ENCODE data around the gene CEP295NL.
"Not testable (repeated sequence)": the region's sequence is repeated elsewhere in the genome, so short reads cannot be mapped to it uniquely, and the experiment has no call there.

Gene CEP295NL

GRCh38 chr17:78876094-78876597 lies 26.9 kb downstream of the CEP295NL start:
- H3K4me3 ChIP-seq (ENCODE audit: low read depth, low read length): no peak overlapping the region
- TF ChIP-seq CTCF (IDR thresholded peaks at IDR 0.05; ENCODE audit: low read depth, low read length): no peak

- TF ChIP-seq CTCF (IDR thresholded peaks at IDR 0.05; ENCODE audit: low read depth, low read length): no peak
- H3K4me3 ChIP-seq (ENCODE audit: low read depth, low read length): no peak overlapping the region
These were observed 27.5 kb downstream of the CEP295NL start for GRCh38 chr17:78875363-78876093.

- no peak overlapping the region for H3K4me3 ChIP-seq (ENCODE audit: low read depth, low read length)
- no peak for TF ChIP-seq CTCF (IDR thresholded peaks at IDR 0.05; ENCODE audit: low read depth, low read length)
These were observed 29.3 kb downstream of the CEP295NL start for GRCh38 chr17:78873519-78874340.

- H3K4me3 ChIP-seq (ENCODE audit: low read depth, low read length): no peak overlapping the region
- TF ChIP-seq CTCF (IDR thresholded peaks at IDR 0.05; ENCODE audit: low read depth, low read length): no peak
These were observed 30.5 kb downstream of the CEP295NL start for GRCh38 chr17:78872486-78872885.

- no peak for TF ChIP-seq CTCF (IDR thresholded peaks at IDR 0.05; ENCODE audit: low read depth, low read length)
- no peak overlapping the region for H3K4me3 ChIP-seq (ENCODE audit: low read depth, low read length)
These were observed 32.4 kb downstream of the CEP295NL start for GRCh38 chr17:78870621-78871020.

GRCh38 chr17:78868391-78868790 lies 34.6 kb downstream of the CEP295NL start:
- no peak overlapping the region for H3K4me3 ChIP-seq (ENCODE audit: low read depth, low read length)
- no peak for TF ChIP-seq CTCF (IDR thresholded peaks at IDR 0.05; ENCODE audit: low read depth, low read length)

GRCh38 chr17:78867046-78867445 lies 36.0 kb downstream of the CEP295NL start:
- not testable (repeated sequence) for H3K4me3 ChIP-seq (ENCODE audit: low read depth, low read length)
